ENCODE measurements around the gene IL36A.

The IL36A gene

GRCh38 chr2:113005030-113005509 is at the start of gene IL36A:
IL36A (plus strand) TSS chr2:113005459; CDS start chr2:113005872, 413 bp downstream.
- no peak for DNase-seq (ENCODE audit: low read depth in 4 of 4, low spot score in 1 of 4)

- no peak for DNase-seq (ENCODE audit: low read depth in 4 of 4, low spot score in 1 of 4)
Measured at GRCh38 chr2:112957511-112957910, 47.7 kb upstream of the IL36A start.

GRCh38 chr2:112958428-112959108 is 46.7 kb upstream of the IL36A start:
- DNase-seq (ENCODE audit: low read depth in 4 of 4, low spot score in 1 of 4), result peak in 1 of 4 experiments; percentile 11

GRCh38 chr2:112959109-112959812 is 46.0 kb upstream of the IL36A start:
- DNase-seq (ENCODE audit: low read depth in 4 of 4, low spot score in 1 of 4), result no peak

GRCh38 chr2:112960230-112960825 is 44.9 kb upstream of the IL36A start:
- no peak for DNase-seq (ENCODE audit: low read depth in 4 of 4, low spot score in 1 of 4)

- no peak for DNase-seq (ENCODE audit: low read depth in 4 of 4, low spot score in 1 of 4)
Measured at GRCh38 chr2:112962308-112963175, 42.7 kb upstream of the IL36A start.

- no peak for DNase-seq (ENCODE audit: low read depth in 4 of 4, low spot score in 1 of 4)
Measured at GRCh38 chr2:112967023-112967422, 38.2 kb upstream of the IL36A start.

- DNase-seq (ENCODE audit: low read depth in 4 of 4, low spot score in 1 of 4), result no peak
Measured at GRCh38 chr2:112972423-112973086, 32.7 kb upstream of the IL36A start.

GRCh38 chr2:112973156-112973555 is 32.1 kb upstream of the IL36A start:
- no peak for DNase-seq (ENCODE audit: low read depth in 4 of 4, low spot score in 1 of 4)

- DNase-seq (ENCODE audit: low read depth in 4 of 4, low spot score in 1 of 4), result no peak
Measured at GRCh38 chr2:112977559-112978056, 27.7 kb upstream of the IL36A start, which contains the start of gene IL36G. IL36G (plus strand) TSS chr2:112978006; CDS start chr2:112978639, 633 bp downstream.

- no peak for DNase-seq (ENCODE audit: low read depth in 4 of 4, low spot score in 1 of 4)
Measured at GRCh38 chr2:112979731-112980130, 25.5 kb upstream of the IL36A start.

GRCh38 chr2:112980537-112980936 is 24.7 kb upstream of the IL36A start:
- DNase-seq (ENCODE audit: low read depth in 4 of 4, low spot score in 1 of 4), result no peak

GRCh38 chr2:112985090-112985489 is 20.2 kb upstream of the IL36A start:
- no peak for DNase-seq (ENCODE audit: low read depth in 4 of 4, low spot score in 1 of 4)

- DNase-seq (ENCODE audit: low read depth in 4 of 4, low spot score in 1 of 4), result no peak
Measured at GRCh38 chr2:112989611-112990010, 15.6 kb upstream of the IL36A start.

GRCh38 chr2:112993831-112994230 is 11.4 kb upstream of the IL36A start:
- DNase-seq (ENCODE audit: low read depth in 4 of 4, low spot score in 1 of 4), result no peak

GRCh38 chr2:112994648-112995047 is 10.6 kb upstream of the IL36A start:
- DNase-seq (ENCODE audit: low read depth in 4 of 4, low spot score in 1 of 4), result no peak

GRCh38 chr2:112995346-112995920 is 9.8 kb upstream of the IL36A start:
- no peak for DNase-seq (ENCODE audit: low read depth in 4 of 4, low spot score in 1 of 4)

- peak in 2 of 4 experiments; percentile 23 to 30 for DNase-seq (ENCODE audit: low read depth in 4 of 4, low spot score in 1 of 4)
Measured at GRCh38 chr2:112996635-112997034, 8.6 kb upstream of the IL36A start.

GRCh38 chr2:112997151-112997550 is 8.1 kb upstream of the IL36A start:
- no peak for DNase-seq (ENCODE audit: low read depth in 4 of 4, low spot score in 1 of 4)

GRCh38 chr2:113000436-113000835 is 4.8 kb upstream of the IL36A start:
- DNase-seq (ENCODE audit: low read depth in 4 of 4, low spot score in 1 of 4), result no peak
